ENCODE data around the gene NECAB2. TPM values are rescaled to one million over a fixed set of nuclear protein-coding genes. Genes with fewer than 3 reads are reported as not detected.

Gene NECAB2
- total RNA-seq, 1 donor: not detected

DNA sequence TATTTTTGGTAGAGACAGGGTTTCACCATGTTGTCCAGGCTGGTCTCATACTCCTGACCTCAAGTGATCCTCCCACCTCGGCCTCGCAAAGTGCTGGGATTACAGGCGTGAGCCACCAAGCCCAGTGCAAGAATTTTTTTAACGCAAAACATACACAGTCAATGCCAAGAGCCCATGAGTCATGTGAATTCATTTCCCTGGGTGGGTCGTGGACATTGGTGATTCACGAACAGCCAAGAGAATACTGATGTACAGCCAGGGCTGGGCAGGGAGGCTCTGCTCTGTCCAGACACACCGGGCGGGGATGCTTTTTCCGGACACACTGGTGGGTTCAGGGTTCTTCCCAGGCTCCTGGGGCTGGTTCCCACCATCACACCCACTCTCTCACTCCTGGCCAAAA is 56.8 kb downstream of the NECAB2 start:
- TF ChIP-seq, protein P1, sequence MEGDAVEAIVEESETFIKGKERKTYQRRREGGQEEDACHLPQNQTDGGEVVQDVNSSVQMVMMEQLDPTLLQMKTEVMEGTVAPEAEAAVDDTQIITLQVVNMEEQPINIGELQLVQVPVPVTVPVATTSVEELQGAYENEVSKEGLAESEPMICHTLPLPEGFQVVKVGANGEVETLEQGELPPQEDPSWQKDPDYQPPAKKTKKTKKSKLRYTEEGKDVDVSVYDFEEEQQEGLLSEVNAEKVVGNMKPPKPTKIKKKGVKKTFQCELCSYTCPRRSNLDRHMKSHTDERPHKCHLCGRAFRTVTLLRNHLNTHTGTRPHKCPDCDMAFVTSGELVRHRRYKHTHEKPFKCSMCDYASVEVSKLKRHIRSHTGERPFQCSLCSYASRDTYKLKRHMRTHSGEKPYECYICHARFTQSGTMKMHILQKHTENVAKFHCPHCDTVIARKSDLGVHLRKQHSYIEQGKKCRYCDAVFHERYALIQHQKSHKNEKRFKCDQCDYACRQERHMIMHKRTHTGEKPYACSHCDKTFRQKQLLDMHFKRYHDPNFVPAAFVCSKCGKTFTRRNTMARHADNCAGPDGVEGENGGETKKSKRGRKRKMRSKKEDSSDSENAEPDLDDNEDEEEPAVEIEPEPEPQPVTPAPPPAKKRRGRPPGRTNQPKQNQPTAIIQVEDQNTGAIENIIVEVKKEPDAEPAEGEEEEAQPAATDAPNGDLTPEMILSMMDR (IDR thresholded peaks at IDR 0.05; ENCODE audit: insufficient read depth, low read depth, low read length): no peak

DNA sequence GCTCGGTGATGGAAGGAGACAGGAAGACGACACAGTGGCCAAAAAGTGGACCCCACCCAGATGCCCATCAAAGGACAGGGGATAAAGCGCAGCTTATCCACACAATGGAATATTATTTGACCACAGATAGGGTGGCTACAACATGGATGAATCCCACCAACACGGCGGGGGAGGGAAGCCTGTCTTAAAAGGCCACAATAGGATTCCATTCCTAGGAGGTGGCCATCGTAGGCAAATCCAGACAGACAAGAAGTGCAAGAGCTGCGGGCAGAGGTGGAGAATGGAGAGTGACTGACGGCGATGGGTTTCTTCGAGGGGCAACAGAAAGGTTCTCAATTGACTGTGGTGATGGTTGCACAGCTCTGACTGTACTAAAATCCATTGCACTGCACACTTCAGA is 58.6 kb downstream of the NECAB2 start:
- no peak for DNase-seq (ENCODE audit: low read depth)
- TF ChIP-seq, protein P1 (IDR thresholded peaks at IDR 0.05; ENCODE audit: insufficient read depth, low read depth, low read length): no peak
- H3K4me3 ChIP-seq (ENCODE audit: low read depth, low read length): no peak overlapping the region

More for the DNA sequence above, 56.8 kb downstream of the NECAB2 start:
- H3K4me3 ChIP-seq (ENCODE audit: low read depth, low read length): no peak overlapping the region
- peak; percentile 45 for DNase-seq (ENCODE audit: low read depth)

DNA sequence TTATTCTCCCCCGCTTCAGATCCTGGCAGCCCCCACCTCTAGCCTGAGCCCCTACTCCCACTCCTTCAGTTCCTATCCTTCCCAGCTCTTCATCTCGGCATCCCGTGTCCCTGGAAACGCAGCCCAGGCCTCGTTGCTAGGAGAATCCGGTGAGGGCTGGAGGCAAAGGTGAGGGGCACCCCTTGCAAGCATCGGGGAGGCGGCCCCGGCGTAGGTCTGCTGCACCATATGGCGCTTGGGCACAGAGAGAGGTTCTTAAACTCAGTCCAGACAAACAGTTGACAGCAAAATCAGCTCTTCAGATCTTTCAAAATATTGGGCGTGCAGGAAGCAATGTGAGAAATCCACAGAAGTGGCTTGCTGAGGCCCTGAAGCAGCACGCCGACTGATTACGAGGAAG is 59.6 kb downstream of the NECAB2 start:
- no peak for DNase-seq (ENCODE audit: low read depth)
- no peak overlapping the region for H3K4me3 ChIP-seq (ENCODE audit: low read depth, low read length)
- TF ChIP-seq, protein P1 (IDR thresholded peaks at IDR 0.05; ENCODE audit: insufficient read depth, low read depth, low read length): no peak

DNA sequence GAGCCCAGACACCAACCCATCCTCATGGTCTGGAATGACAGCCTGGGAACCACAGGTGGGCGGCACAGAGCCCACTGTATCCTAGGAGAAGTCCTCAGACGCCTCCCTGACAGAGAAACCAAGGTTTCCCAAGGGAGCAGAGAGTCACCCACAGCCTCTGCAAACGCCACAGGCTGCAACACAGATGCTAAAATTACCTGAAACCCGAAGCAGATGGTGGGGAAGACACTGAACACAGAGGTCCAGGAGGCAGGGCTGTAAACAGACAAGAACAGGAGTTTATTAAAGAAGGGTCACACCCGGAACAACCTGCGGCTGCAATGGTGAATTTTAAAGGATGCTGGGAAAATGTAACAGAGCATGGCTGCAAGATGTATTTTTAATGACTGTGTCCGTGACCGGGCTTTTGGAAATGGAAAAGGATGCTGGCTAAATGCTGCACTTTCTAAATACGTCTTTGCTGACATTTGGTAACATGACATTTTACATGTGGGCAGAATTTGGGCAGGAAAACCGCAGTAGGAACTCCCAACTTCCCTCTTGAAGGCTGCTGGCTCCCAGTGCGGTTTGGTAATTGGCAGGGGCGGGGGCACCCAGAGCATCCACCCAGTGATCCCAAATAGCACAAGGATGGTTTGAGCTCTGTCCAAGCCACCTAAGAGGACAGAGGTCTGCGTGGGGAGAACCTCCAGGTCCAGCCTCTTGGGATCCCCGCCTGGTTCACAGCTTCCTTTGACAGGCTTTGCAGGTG is 61.4 kb downstream of the NECAB2 start:
- no peak for DNase-seq (ENCODE audit: low read depth)
- TF ChIP-seq, protein P1 (IDR thresholded peaks at IDR 0.05; ENCODE audit: insufficient read depth, low read depth, low read length): no peak
- no peak overlapping the region for H3K4me3 ChIP-seq (ENCODE audit: low read depth, low read length)

DNA sequence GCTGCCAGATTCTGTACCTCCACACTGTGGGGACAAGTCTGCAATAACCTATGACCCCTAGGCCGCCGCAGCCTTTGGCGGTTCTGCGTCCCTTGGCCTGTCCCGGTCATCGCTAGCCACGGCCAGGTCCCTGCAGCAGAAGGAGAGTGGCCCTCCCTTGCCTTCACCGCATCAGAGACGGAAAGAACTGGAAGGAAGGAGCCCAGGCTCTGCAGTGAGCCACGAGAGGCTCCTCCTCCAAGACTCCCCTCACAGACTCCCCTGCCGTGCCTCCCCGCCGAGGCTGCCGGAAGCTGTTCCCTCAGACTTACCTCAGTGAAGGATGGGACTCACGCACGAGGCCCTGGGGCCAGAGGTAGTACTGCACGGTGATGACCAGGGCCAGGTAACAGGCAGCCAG is 63.5 kb downstream of the NECAB2 start:
- DNase-seq (ENCODE audit: low read depth): no peak
- TF ChIP-seq, protein P1 (IDR thresholded peaks at IDR 0.05; ENCODE audit: insufficient read depth, low read depth, low read length): no peak
- no peak overlapping the region for H3K4me3 ChIP-seq (ENCODE audit: low read depth, low read length)

DNA sequence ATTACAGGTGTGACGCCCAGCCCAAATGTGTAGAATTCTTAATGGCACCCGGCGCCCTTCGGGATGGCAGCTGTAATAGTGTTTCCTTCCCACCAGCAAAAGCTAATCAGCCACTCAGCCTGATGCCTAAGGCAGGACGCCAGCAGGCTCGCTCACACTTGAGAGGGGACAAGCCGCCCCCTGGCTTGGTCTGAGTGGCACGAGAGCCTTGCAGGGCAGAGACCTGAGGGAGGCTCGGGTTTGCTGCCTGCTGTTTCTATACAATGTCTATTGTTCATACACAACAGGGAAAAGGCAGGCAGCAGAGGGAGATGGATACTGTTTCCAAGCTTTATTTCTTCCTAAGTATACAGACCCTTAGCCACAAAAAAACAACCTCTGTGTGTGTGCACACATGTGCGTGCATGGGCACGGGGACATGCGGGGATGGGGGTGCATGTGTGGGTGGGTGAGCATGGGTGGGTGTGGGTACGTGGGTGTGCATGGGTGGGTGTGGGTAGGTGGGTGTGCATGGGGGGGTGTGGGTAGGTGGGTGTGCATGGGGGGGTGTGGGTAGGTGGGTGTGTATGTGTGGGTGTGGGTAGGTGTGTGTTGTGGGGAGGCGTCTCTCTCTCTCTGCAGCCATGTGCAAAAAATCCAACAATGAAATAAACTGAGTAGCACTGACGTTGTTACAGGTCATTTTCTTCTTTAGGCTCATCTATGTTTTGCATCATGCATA is 64.6 kb downstream of the NECAB2 start:
- H3K4me3 ChIP-seq (ENCODE audit: low read depth, low read length): no peak overlapping the region
- TF ChIP-seq, protein P1 (IDR thresholded peaks at IDR 0.05; ENCODE audit: insufficient read depth, low read depth, low read length): no peak
- no peak for DNase-seq (ENCODE audit: low read depth)
